Adrenal gland (tissue), 5 donors: ENCODE measurements around the gene PKP4.

ENCODE experiments used
- POLR2A ChIP-seq, 2 donors: fragments of 450-650 bp; IDR thresholded peaks; one replicate each; pipeline ENCODE4 v1.6.1; 2017; ENCODE audit warnings: antibody characterized with exemption in 2 of 2, mild to moderate bottlenecking in 2 of 2, moderate library complexity in 1 of 2
- TF ChIP-seq, protein P1 (sequence below), 6 experiments: fragments of 450-650 bp in 4 of 6; fragments of 200-600 bp in 2 of 6; sonication (generic) in 1 of 6; IDR thresholded peaks; 1 replicate in 5 of 6; 2 replicates in 1 of 6; pipeline versions ENCODE4 v1.5.1 to v1.8.0; 2016 to 2021; ENCODE audit warnings: antibody characterized with exemption in 6 of 6, mild to moderate bottlenecking in 2 of 6, moderate library complexity in 1 of 6
- donor health status: DM: no; HTN: no; CAD: no.

DNA sequence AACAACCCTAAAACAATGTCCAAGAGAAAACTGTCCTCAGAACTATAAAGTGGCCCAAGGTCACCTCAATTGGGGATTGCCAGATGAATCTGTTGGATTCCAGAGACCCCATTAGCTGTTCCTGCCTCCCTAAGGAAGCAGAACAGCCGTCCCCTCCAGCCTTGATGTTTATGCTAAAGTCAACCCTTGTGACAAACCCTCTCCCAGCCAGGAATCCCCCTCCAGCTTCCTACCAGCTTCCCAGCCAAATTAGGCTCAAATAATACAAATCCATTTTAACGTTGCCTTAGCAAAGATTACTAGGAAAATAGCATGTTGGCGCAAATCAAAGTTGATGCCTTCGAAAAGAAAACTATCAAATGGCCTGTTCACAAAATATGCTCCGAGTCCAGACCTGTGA, 232.6 kb downstream of the PKP4 start:
- TF ChIP-seq, protein P1, sequence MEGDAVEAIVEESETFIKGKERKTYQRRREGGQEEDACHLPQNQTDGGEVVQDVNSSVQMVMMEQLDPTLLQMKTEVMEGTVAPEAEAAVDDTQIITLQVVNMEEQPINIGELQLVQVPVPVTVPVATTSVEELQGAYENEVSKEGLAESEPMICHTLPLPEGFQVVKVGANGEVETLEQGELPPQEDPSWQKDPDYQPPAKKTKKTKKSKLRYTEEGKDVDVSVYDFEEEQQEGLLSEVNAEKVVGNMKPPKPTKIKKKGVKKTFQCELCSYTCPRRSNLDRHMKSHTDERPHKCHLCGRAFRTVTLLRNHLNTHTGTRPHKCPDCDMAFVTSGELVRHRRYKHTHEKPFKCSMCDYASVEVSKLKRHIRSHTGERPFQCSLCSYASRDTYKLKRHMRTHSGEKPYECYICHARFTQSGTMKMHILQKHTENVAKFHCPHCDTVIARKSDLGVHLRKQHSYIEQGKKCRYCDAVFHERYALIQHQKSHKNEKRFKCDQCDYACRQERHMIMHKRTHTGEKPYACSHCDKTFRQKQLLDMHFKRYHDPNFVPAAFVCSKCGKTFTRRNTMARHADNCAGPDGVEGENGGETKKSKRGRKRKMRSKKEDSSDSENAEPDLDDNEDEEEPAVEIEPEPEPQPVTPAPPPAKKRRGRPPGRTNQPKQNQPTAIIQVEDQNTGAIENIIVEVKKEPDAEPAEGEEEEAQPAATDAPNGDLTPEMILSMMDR (IDR thresholded peaks at IDR 0.05), result no peak
- no peak for TF ChIP-seq POLR2A (IDR thresholded peaks at IDR 0.05)
